ENCODE data around the gene OCEL1. TPM values are rescaled to one million over a fixed set of nuclear protein-coding genes. Genes with fewer than 3 reads are reported as not detected.
"Not testable (repeated sequence)": the region's sequence is repeated elsewhere in the genome, so short reads cannot be mapped to it uniquely, and the experiment has no call there.

Gene OCEL1, protein sequence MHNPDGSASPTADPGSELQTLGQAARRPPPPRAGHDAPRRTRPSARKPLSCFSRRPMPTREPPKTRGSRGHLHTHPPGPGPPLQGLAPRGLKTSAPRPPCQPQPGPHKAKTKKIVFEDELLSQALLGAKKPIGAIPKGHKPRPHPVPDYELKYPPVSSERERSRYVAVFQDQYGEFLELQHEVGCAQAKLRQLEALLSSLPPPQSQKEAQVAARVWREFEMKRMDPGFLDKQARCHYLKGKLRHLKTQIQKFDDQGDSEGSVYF
- 10 to 100 TPM; 38.9 to 42.3 TPM for total RNA-seq
- 10 to 100 TPM; 21.9 to 52.4 (median 40.1) TPM for polyA plus RNA-seq
- 1.6 to 10.3 (median 8.4) reads per million in 6 experiments for total RNA-seq

GRCh38 chr19:17226002-17226933, at the start of gene OCEL1:
Gene OCEL1 (plus strand): TSS chr19:17226226. CDS start chr19:17226248, 22 bp downstream.
- POLR2A ChIA-PET = interaction anchor here (0.5 to 4.8 kb wide), 15 partner anchors 9 to 225 kb away, joined by 3 to 105 read pairs (median 4); partner anchors contain the start of genes BABAM1, DDA1, HAUS8 and MYO9B
- H3K4me1 Mint-ChIP-seq = peaks cover 7 to 17% (median 11%) of the 10 kb centered on the region in 4 donors
- ATAC-seq = peak; percentile 90 to 92
- H3K27ac Mint-ChIP-seq = peak within 1 kb of the TSS; percentile 66 to 99 (median 96)
- peak; percentile 92 to 99 (median 94) for DNase-seq
- peak within 1 kb of the TSS; percentile 88 to 99 (median 94) for H3K4me3 Mint-ChIP-seq
- H3K36me3 Mint-ChIP-seq = peaks cover 0 to 10% (median 0%) of the 10 kb centered on the region in 3 donors
- no peaks in the 10 kb centered on the region for H3K9me3 Mint-ChIP-seq
- H3K27me3 Mint-ChIP-seq = no peaks in the 10 kb centered on the region

- DNase-seq (no peak), ATAC-seq (no peak)
- POLR2A ChIA-PET = no interaction called here
- H3K27me3 Mint-ChIP-seq = no peaks in the 10 kb centered on the region
- no peak overlapping the region for H3K4me3 Mint-ChIP-seq
- H3K36me3 Mint-ChIP-seq = peaks cover 0 to 69% (median 13%) of the 10 kb centered on the region in 3 donors
- peaks cover 4 to 11% (median 6%) of the 10 kb centered on the region in 4 donors for H3K4me1 Mint-ChIP-seq
- peak overlapping the region in 2 of 10 donors; percentile 20 to 33 for H3K27ac Mint-ChIP-seq
- H3K9me3 Mint-ChIP-seq = no peaks in the 10 kb centered on the region
These were observed 47.7 kb upstream of the OCEL1 start for GRCh38 chr19:17178291-17178690.

DNA sequence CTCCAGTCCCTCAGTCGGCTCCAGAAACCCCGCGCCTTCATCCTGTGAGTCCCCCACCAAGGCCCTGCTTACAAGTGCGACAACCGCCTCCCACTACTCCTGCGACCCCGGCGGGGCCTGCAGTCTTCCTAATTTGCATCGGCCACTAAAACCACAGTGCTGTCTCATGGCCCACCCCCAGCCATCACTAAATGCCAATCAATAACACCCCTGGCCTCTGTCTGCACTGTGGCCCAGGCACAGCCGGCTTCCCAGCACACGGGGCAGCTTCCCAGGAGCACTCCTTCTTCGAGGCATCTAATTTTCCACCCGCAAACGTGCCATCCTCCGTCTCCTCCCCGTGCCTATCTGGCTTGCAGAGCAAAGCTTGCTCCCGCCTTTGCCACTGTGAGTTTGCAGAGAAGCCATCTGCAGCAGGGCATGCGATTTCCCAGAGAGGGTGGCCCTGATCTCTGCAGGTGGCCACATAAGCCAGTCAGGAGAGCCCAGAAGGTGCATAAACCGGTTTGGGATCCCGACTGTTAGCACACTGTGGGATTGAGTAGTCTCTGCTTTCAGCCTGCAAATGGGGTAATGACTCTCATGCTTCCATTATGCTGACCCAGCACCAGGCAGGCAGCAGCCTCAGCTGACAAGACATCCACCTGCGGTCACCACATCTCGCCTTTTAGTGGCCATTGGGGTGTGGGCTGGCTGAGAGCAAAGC, 44.9 kb upstream of the OCEL1 start:
- no peak for DNase-seq
- no peaks in the 10 kb centered on the region for H3K9me3 Mint-ChIP-seq
- H3K4me3 Mint-ChIP-seq = no peak overlapping the region
- H3K36me3 Mint-ChIP-seq = peaks cover 0 to 51% (median 11%) of the 10 kb centered on the region in 3 donors
- peaks cover 11 to 36% (median 24%) of the 10 kb centered on the region in 4 donors for H3K4me1 Mint-ChIP-seq
- POLR2A ChIA-PET = no interaction called here
- H3K27me3 Mint-ChIP-seq = no peaks in the 10 kb centered on the region
- ATAC-seq = no peak
- peak overlapping the region; percentile 19 to 76 (median 54) for H3K27ac Mint-ChIP-seq

DNA sequence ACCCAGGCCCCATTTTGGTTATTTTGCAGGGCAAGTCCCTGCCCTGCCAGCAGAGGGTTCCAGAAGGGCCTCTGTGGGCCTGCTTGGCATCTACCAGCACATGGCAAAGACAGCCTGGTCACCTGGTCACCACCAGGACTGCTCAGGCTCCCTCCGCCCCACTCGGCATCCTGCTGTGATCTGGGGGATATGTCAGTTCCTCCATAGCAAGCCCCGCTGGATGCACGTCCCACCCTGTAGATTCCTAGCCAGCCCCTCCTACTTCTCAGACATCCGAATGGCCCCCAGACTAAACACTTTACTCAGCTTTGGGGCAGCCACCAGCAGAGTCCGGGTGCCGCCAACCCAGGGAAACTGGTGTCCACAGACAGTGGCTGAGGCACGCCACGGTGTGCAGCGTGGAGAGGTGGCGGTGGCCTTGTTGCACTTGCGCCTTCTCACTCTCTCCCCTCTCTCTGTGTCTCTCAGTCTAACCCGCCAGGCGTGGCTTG, 42.7 kb upstream of the OCEL1 start:
- peak; percentile 47 to 48 for ATAC-seq

DNA sequence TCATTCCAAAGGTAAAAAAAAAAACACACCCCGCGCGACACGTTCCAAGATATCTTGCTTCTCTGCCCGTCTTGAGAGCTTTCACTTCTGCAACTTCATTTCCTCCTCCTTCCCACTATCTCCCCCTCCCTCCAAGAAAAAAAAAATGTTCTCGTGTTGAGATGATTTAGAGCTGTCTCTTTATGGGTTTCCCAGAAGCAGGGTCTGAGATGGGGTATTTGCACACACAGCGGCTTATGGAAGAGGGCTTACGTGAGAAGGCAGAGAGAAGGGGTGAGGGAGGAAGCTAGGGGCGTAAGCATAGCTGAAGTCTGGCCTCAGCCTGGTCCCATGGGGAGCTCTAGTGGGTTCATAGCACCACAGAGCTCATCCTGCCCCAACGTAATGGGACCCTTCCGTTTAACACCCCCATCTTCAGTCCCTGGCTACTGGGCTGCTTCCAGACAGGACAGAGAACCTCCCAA, 42.1 kb upstream of the OCEL1 start:
- no peaks in the 10 kb centered on the region for H3K27me3 Mint-ChIP-seq
- peaks cover 0 to 51% (median 7%) of the 10 kb centered on the region in 3 donors for H3K36me3 Mint-ChIP-seq
- H3K9me3 Mint-ChIP-seq = no peaks in the 10 kb centered on the region
- peak; percentile 69 to 75 for ATAC-seq
- peak overlapping the region; percentile 86 to 98 (median 96) for H3K27ac Mint-ChIP-seq
- peak overlapping the region; percentile 83 to 92 (median 88) for H3K4me3 Mint-ChIP-seq
- peaks cover 11 to 39% (median 29%) of the 10 kb centered on the region in 4 donors for H3K4me1 Mint-ChIP-seq
- DNase-seq = peak in 3 of 10 donors; percentile 33 to 44 (median 39)
- POLR2A ChIA-PET = interaction anchor here (0.6 to 3.4 kb wide), 20 partner anchors 9 to 238 kb away, joined by 3 to 43 read pairs (median 5); partner anchors contain the start of genes MRPL34, MYO9B, NR2F6 and OCEL1

More for the DNA sequence above, 42.7 kb upstream of the OCEL1 start:
- Mint-ChIP-seq H3K27ac (peak overlapping the region; percentile 86 to 98 (median 96)), H3K4me1 (peaks cover 11 to 39% (median 29%) of the 10 kb centered on the region in 4 donors), H3K27me3 (no peaks in the 10 kb centered on the region), H3K36me3 (peaks cover 0 to 49% (median 4%) of the 10 kb centered on the region in 3 donors), H3K9me3 (no peaks in the 10 kb centered on the region), H3K4me3 (peak overlapping the region; percentile 83 to 92 (median 88))
- POLR2A ChIA-PET = interaction anchor here (0.6 to 3.4 kb wide), 18 partner anchors 9 to 335 kb away, joined by 3 to 43 read pairs (median 6); partner anchors contain the start of genes MRPL34, MYO9B, NR2F6 and OCEL1
- peak in 2 of 10 donors; percentile 32 to 36 for DNase-seq

GRCh38 chr19:17184371-17184841, 41.6 kb upstream of the OCEL1 start:
- Mint-ChIP-seq H3K4me1 (peaks cover 11 to 39% (median 29%) of the 10 kb centered on the region in 4 donors), H3K9me3 (no peaks in the 10 kb centered on the region), H3K27ac (peak overlapping the region; percentile 86 to 98 (median 96)), H3K36me3 (peaks cover 0 to 51% (median 7%) of the 10 kb centered on the region in 3 donors), H3K4me3 (peak overlapping the region; percentile 83 to 92 (median 88)), H3K27me3 (no peaks in the 10 kb centered on the region)
- POLR2A ChIA-PET = interaction anchor here (0.6 to 3.4 kb wide), 16 partner anchors 10 to 237 kb away, joined by 3 to 43 read pairs (median 5); partner anchors contain the start of genes MRPL34, MYO9B, NR2F6 and OCEL1
- peak; percentile 85 to 91 for ATAC-seq
- peak in 9 of 10 donors; percentile 23 to 73 (median 51) for DNase-seq

DNA sequence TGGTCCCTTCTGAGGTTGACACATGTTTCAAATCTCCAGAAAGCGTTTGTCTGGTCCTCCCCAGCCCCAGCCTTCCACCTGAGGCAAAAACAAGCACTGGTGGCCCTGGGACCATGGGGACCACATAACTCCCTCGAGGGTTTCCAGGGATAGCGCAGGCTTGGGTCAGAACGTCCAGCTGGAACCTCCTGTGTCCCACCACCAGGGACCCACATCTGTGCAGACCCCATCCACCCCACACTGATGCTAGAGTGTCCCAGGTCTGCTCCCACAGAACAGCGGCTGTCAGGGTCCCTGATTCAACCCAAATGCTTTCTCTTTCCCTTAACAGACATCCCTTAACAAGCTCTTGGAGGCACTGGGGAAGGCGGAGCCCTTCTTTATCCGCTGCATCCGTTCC, 40.4 kb upstream of the OCEL1 start:
- Mint-ChIP-seq H3K9me3 (no peaks in the 10 kb centered on the region), H3K27ac (peak overlapping the region in 7 of 10 donors; percentile 14 to 93 (median 34)), H3K4me3 (peak overlapping the region in 6 of 10 donors; percentile 19 to 57 (median 37)), H3K4me1 (peaks cover 11 to 38% (median 29%) of the 10 kb centered on the region in 4 donors), H3K36me3 (peaks cover 0 to 57% (median 9%) of the 10 kb centered on the region in 3 donors), H3K27me3 (no peaks in the 10 kb centered on the region)
- no peak for ATAC-seq
- POLR2A ChIA-PET = interaction anchor here (0.5 to 3.4 kb wide), 5 partner anchors 30 to 1716 kb away, joined by 5 to 43 read pairs (median 24); partner anchors contain the start of gene USE1
- DNase-seq = no peak

GRCh38 chr19:17191736-17192135, 34.3 kb upstream of the OCEL1 start:
- H3K4me1 Mint-ChIP-seq, H3K27me3 Mint-ChIP-seq, ATAC-seq, H3K27ac Mint-ChIP-seq, DNase-seq, H3K9me3 Mint-ChIP-seq, H3K4me3 Mint-ChIP-seq: not testable (repeated sequence)
- POLR2A ChIA-PET = interaction anchor here (0.7 kb wide), 1 partner anchor 36 kb away, joined by 4 read pairs; no protein-coding TSS in a partner anchor
- H3K36me3 Mint-ChIP-seq = peaks cover 0 to 84% (median 16%) of the 10 kb centered on the region in 3 donors

- POLR2A ChIA-PET = no interaction called here
- Mint-ChIP-seq H3K4me1 (peaks cover 0 to 5% (median 1%) of the 10 kb centered on the region in 4 donors), H3K27ac (no peak overlapping the region), H3K27me3 (no peaks in the 10 kb centered on the region), H3K9me3 (no peaks in the 10 kb centered on the region), H3K4me3 (no peak overlapping the region), H3K36me3 (peaks cover 0 to 86% (median 20%) of the 10 kb centered on the region in 3 donors)
- ATAC-seq (no peak), DNase-seq (no peak)
These were observed 33.3 kb upstream of the OCEL1 start for GRCh38 chr19:17192751-17193150.

GRCh38 chr19:17194608-17195007, 31.4 kb upstream of the OCEL1 start:
- Mint-ChIP-seq H3K4me1 (peaks cover 0 to 5% (median 1%) of the 10 kb centered on the region in 4 donors), H3K27me3 (no peaks in the 10 kb centered on the region), H3K27ac (peak overlapping the region in 1 of 10 donors; percentile 46), H3K36me3 (peaks cover 0 to 84% (median 23%) of the 10 kb centered on the region in 3 donors), H3K9me3 (no peaks in the 10 kb centered on the region), H3K4me3 (no peak overlapping the region)
- POLR2A ChIA-PET = no interaction called here
- DNase-seq (no peak), ATAC-seq (no peak)

DNA sequence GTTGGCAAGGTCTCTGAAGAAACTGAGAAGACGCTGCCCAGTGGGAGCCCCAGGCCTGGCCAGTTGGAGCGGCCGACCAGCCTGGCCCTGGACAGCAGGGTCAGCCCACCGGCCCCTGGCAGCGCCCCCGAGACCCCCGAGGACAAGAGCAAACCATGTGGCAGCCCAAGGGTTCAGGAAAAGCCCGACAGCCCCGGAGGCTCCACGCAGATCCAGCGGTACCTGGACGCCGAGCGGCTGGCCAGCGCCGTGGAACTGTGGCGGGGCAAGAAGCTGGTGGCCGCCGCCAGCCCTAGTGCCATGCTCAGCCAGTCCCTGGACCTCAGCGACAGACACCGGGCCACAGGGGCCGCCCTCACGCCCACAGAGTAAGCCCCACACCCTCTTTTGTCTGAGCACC, 30.9 kb upstream of the OCEL1 start:
- Mint-ChIP-seq H3K4me1 (peaks cover 0 to 5% (median 1%) of the 10 kb centered on the region in 4 donors), H3K4me3 (no peak overlapping the region), H3K36me3 (peaks cover 0 to 84% (median 25%) of the 10 kb centered on the region in 3 donors), H3K9me3 (no peaks in the 10 kb centered on the region), H3K27me3 (no peaks in the 10 kb centered on the region), H3K27ac (peak overlapping the region in 1 of 10 donors; percentile 87)
- POLR2A ChIA-PET = no interaction called here
- ATAC-seq = no peak
- no peak for DNase-seq
